OCI-LY3 (cell line): ENCODE data around the gene MRTFA.

Source experiments
- EZH2phosphoT487 ChIP-seq: fragments of 200-600 bp; shearing (Covaris generic); IDR thresholded peaks from 2 replicates; pipeline ENCODE4 v1.6.1; 2018; ENCODE audit warnings: antibody characterized with exemption, mixed run types, low read depth
- TF ChIP-seq, protein P1 (sequence below): fragments of 200-600, 300-600 bp; sonication (generic); IDR thresholded peaks from 2 replicates; pipeline ENCODE4 v1.5.1; 2014; ENCODE audit warnings: antibody characterized with exemption, low read length, low read depth

GRCh38 chr22:40423882-40424640 is 212.5 kb downstream of the MRTFA start:
- TF ChIP-seq, protein P1, sequence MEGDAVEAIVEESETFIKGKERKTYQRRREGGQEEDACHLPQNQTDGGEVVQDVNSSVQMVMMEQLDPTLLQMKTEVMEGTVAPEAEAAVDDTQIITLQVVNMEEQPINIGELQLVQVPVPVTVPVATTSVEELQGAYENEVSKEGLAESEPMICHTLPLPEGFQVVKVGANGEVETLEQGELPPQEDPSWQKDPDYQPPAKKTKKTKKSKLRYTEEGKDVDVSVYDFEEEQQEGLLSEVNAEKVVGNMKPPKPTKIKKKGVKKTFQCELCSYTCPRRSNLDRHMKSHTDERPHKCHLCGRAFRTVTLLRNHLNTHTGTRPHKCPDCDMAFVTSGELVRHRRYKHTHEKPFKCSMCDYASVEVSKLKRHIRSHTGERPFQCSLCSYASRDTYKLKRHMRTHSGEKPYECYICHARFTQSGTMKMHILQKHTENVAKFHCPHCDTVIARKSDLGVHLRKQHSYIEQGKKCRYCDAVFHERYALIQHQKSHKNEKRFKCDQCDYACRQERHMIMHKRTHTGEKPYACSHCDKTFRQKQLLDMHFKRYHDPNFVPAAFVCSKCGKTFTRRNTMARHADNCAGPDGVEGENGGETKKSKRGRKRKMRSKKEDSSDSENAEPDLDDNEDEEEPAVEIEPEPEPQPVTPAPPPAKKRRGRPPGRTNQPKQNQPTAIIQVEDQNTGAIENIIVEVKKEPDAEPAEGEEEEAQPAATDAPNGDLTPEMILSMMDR = no peak
- no peak for TF ChIP-seq EZH2phosphoT487
